Smooth muscle cell (in vitro differentiated cells): ENCODE measurements around the gene SHC2. TPM values are rescaled to one million over a fixed set of nuclear protein-coding genes. Genes with fewer than 3 reads are reported as not detected.

Experiments
- DNase-seq: peaks from one replicate; lab custom pipeline; 2025; ENCODE audit not compliant: unreplicated experiment; lab: John Stamatoyannopoulos, UW
- H2AFZ ChIP-seq: fragments of 200-600 bp; sonication (generic); 2 replicates; pipeline ENCODE4 v1.6.0; 2016; ENCODE audit warnings: antibody characterized with exemption, low read depth, mild to moderate bottlenecking
- H3F3A ChIP-seq: fragments of 200-600 bp; sonication (generic); 2 replicates; pipeline ENCODE4 v1.6.0; 2017; ENCODE audit warnings: antibody characterized with exemption, low read depth
- H3K27ac ChIP-seq: fragments of 200-600 bp; sonication (generic); 2 replicates; pipeline ENCODE4 v1.5.1; 2016; ENCODE audit warnings: low read depth, mild to moderate bottlenecking
- H3K27me3 ChIP-seq: fragments of 200-600 bp; sonication (generic); 2 replicates; pipeline ENCODE4 v1.6.1; 2016; ENCODE audit warnings: low read depth, mild to moderate bottlenecking
- H3K36me3 ChIP-seq: fragments of 200-600 bp; sonication (generic); 2 replicates; pipeline ENCODE4 v1.5.1; 2016; ENCODE audit warnings: low read depth
- H3K4me1 ChIP-seq: fragments of 200-600 bp; sonication (generic); 2 replicates; pipeline ENCODE4 v1.5.1; 2016; ENCODE audit warnings: low read depth
- H3K4me2 ChIP-seq: fragments of 200-600 bp; sonication (generic); 2 replicates; pipeline ENCODE4 v1.6.0; 2016; ENCODE audit warnings: mild to moderate bottlenecking
- H3K4me3 ChIP-seq: fragments of 200-600 bp; sonication (generic); 2 replicates; pipeline ENCODE4 v1.5.1; 2016; ENCODE audit warnings: mild to moderate bottlenecking
- H3K79me2 ChIP-seq: fragments of 200-600 bp; sonication (generic); 2 replicates; pipeline ENCODE4 v1.6.0; 2016; ENCODE audit warnings: low read depth, mild to moderate bottlenecking
- H3K9ac ChIP-seq: fragments of 200-600 bp; sonication (generic); 2 replicates; pipeline ENCODE4 v1.6.0; 2016; ENCODE audit warnings: low read depth
- H3K9me3 ChIP-seq: fragments of 200-600 bp; sonication (generic); replicated peaks from 2 replicates; pipeline ENCODE4 v1.5.1; 2016; ENCODE audit warnings: low read depth
- H4K20me1 ChIP-seq: fragments of 200-600 bp; sonication (generic); 2 replicates; pipeline ENCODE4 v1.6.0; 2016; ENCODE audit warnings: low read depth
- CTCF ChIP-seq: fragments of 200-600 bp; sonication (generic); IDR thresholded peaks from 2 replicates; pipeline ENCODE4 v1.5.1; 2017; ENCODE audit warnings: borderline replicate concordance, mild to moderate bottlenecking, antibody characterized with exemption; ENCODE audit not compliant: insufficient read depth, poor library complexity, severe bottlenecking
- WGBS: methylation state at CpG from one replicate; pipeline ENCODE4 v1.1.7; 2016; ENCODE audit warnings: low lambda C conversion rate; 5-methylcytosine and 5-hydroxymethylcytosine counted together
- polyA plus RNA-seq: library from polyadenylated mRNA; unstranded; fragments of >200 nt; fragmentation: Nextera tagmentation; extraction: Ambion mirVana; gene quantifications from 2 replicates; pipeline ENCODE4 v1.2.1, GENCODE V29; 2016
- total RNA-seq: library from RNA; depleted of rRNA; stranded (reverse); fragments of >200 nt; gene quantifications from 2 replicates; pipeline ENCODE4 v1.2.3, GENCODE V29; 2014

SHC2 gene
- total and polyA plus RNA-seq, 2 experiments from 2014 or later: 15.6 to 29.3 TPM

- Histone ChIP-seq H3K79me2 (no peaks in the 10 kb centered on the region), H3K27ac (no peak overlapping the region), H2AFZ (no peak overlapping the region), H3K4me3 (no peak overlapping the region), H3K4me2 (no peak overlapping the region), H3K27me3 (no peaks in the 10 kb centered on the region), H3K9me3 (no peaks in the 10 kb centered on the region), H4K20me1 (no peaks in the 10 kb centered on the region), H3K9ac (no peak overlapping the region), H3K36me3 (no peaks in the 10 kb centered on the region), H3K4me1 (peaks cover 2% of the 10 kb centered on the region), H3F3A (no peaks in the 10 kb centered on the region)
- no peak for TF ChIP-seq CTCF
- DNase-seq: no peak
- WGBS: 93% methylated on average over 2 of the region's 2 CpGs
Measured at GRCh38 chr19:391207-391557, 69.7 kb downstream of the SHC2 start.

GRCh38 chr19:390386-391206 lies 70.2 kb downstream of the SHC2 start:
- no peak for DNase-seq
- 84% methylated on average over 27 of the region's 30 CpGs for WGBS
- no peak for TF ChIP-seq CTCF

GRCh38 chr19:389935-390289 lies 70.9 kb downstream of the SHC2 start:
- no peak overlapping the region for H2AFZ ChIP-seq
- DNase-seq: no peak
- no peak for TF ChIP-seq CTCF

More at GRCh38 chr19:390386-391206, 70.2 kb downstream of the SHC2 start:
- no peaks in the 10 kb centered on the region for H3K79me2 ChIP-seq
- H3F3A ChIP-seq: no peaks in the 10 kb centered on the region
- no peak overlapping the region for H2AFZ ChIP-seq
- H3K9me3 ChIP-seq: no peaks in the 10 kb centered on the region
- no peak overlapping the region for H3K4me3 ChIP-seq
- no peak overlapping the region for H3K4me2 ChIP-seq
- no peak overlapping the region for H3K9ac ChIP-seq
- no peak overlapping the region for H3K27ac ChIP-seq
- H4K20me1 ChIP-seq: no peaks in the 10 kb centered on the region
- peaks cover 3% of the 10 kb centered on the region for H3K4me1 ChIP-seq
- H3K36me3 ChIP-seq: no peaks in the 10 kb centered on the region
- no peaks in the 10 kb centered on the region for H3K27me3 ChIP-seq

More at GRCh38 chr19:389935-390289, 70.9 kb downstream of the SHC2 start:
- Histone ChIP-seq H3K9me3 (no peaks in the 10 kb centered on the region), H3K36me3 (no peaks in the 10 kb centered on the region), H3F3A (no peaks in the 10 kb centered on the region), H3K4me3 (no peak overlapping the region), H4K20me1 (no peaks in the 10 kb centered on the region), H3K79me2 (no peaks in the 10 kb centered on the region), H3K4me1 (peaks cover 3% of the 10 kb centered on the region), H3K27ac (no peak overlapping the region), H3K9ac (no peak overlapping the region), H3K4me2 (no peak overlapping the region), H3K27me3 (no peaks in the 10 kb centered on the region)
- WGBS: 87% methylated on average over 10 of the region's 12 CpGs
